ENCODE data around the gene JAKMIP1. TPM values are rescaled to one million over a fixed set of nuclear protein-coding genes. Genes with fewer than 3 reads are reported as not detected.

JAKMIP1 gene
- total RNA-seq, 4 donors from 2014 or later = not detected

DNA sequence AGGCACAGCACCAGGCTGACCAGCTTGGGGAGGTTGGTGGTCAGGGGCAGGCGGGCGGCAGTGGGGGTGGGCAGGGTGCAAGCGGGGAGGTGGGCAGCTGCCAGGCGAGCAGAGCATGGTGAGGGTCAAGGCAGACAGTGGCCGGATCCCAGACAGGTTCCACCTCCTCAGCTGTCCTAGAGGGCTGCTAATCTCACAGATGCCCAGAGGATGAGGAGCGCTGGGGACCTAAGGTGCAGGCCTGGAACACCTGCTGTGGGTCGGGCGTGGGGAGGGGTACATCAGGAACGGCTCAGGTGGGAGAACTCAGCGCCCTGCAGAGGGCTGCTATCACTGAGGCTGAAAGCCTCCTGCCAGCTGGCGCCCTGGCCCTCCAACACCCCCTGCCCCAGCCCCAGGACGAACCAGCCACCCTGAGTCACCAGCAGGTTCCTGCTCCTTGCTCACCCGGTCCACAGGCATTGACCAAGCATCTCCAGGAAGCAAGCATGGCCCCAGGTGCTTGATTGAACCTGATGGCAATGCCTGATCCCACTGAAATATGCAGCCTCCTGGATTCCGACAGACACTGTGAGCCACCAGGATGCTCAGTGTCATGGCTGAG, 153.7 kb downstream of the JAKMIP1 start:
- TF ChIP-seq POLR2A (IDR thresholded peaks at IDR 0.05) = no peak
- TF ChIP-seq, protein P1, sequence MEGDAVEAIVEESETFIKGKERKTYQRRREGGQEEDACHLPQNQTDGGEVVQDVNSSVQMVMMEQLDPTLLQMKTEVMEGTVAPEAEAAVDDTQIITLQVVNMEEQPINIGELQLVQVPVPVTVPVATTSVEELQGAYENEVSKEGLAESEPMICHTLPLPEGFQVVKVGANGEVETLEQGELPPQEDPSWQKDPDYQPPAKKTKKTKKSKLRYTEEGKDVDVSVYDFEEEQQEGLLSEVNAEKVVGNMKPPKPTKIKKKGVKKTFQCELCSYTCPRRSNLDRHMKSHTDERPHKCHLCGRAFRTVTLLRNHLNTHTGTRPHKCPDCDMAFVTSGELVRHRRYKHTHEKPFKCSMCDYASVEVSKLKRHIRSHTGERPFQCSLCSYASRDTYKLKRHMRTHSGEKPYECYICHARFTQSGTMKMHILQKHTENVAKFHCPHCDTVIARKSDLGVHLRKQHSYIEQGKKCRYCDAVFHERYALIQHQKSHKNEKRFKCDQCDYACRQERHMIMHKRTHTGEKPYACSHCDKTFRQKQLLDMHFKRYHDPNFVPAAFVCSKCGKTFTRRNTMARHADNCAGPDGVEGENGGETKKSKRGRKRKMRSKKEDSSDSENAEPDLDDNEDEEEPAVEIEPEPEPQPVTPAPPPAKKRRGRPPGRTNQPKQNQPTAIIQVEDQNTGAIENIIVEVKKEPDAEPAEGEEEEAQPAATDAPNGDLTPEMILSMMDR (IDR thresholded peaks at IDR 0.05) = no peak
- intact Hi-C loops (cut with DNase I; ENCODE audit: low total_unique reads) = no loop called here
- DNase-seq (ENCODE audit: low spot score in 2 of 2) = no peak
- WGBS, 2 donors = 84 to 87% methylated on average over 11 to 14 of the region's 14 CpGs
- H3K4me3 ChIP-seq (ENCODE audit: low read depth, poor library complexity, severe bottlenecking) = no peak overlapping the region

DNA sequence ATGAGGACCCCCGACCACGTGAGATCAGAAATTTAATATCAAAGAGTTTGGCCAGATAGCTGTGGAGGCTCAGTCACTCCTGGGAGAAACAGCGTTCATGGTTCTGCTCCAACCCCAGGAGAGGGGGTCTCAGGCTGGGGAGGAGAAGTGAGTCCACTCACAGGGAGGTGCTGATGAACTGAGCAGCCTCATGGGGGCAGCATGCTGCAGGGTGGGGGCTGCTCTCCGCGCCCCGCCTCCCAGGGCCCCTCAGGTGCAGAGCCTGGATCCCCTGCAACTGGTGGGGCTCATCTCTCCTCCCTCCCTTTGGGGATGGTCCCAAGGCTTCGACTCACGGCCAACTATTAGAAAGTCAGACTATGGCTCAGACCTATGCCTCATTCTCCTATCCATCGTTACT, 155.5 kb downstream of the JAKMIP1 start:
- 29 to 31% methylated on average over 9 of the region's 9 CpGs for WGBS, 2 donors
- no peak for TF ChIP-seq POLR2A (IDR thresholded peaks at IDR 0.05)
- TF ChIP-seq, protein P1 (IDR thresholded peaks at IDR 0.05) = no peak
- intact Hi-C loops (cut with DNase I; ENCODE audit: low total_unique reads) = no loop called here
- no peak overlapping the region for H3K4me3 ChIP-seq (ENCODE audit: low read depth, poor library complexity, severe bottlenecking)
- DNase-seq (ENCODE audit: low spot score in 2 of 2) = no peak

DNA sequence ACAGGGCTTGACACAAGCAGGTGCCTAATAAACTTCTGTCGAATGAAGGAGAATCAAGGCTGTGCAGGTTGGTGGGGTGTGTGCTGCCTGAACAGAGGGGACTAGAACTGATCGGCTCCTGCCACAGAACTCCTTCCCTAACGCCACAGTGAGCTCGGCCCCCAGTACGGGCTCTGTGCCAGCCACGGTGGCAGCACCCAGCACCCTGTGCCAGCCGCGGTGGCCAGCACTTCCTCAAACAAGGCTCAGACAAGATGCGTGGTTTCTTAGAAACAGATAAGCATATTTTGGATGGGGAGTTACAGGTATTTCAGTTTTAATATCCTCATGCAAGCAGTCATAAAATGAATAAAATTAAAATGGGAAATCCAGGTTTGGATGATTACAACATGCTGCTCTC, 156.1 kb downstream of the JAKMIP1 start:
- TF ChIP-seq POLR2A (IDR thresholded peaks at IDR 0.05) = no peak
- TF ChIP-seq, protein P1 (IDR thresholded peaks at IDR 0.05) = no peak
- no peak for DNase-seq (ENCODE audit: low spot score in 2 of 2)
- H3K4me3 ChIP-seq (ENCODE audit: low read depth, poor library complexity, severe bottlenecking) = no peak overlapping the region
- intact Hi-C loops (cut with DNase I; ENCODE audit: low total_unique reads) = no loop called here
- WGBS, 2 donors = 50 to 62% methylated on average over 9 of the region's 9 CpGs

DNA sequence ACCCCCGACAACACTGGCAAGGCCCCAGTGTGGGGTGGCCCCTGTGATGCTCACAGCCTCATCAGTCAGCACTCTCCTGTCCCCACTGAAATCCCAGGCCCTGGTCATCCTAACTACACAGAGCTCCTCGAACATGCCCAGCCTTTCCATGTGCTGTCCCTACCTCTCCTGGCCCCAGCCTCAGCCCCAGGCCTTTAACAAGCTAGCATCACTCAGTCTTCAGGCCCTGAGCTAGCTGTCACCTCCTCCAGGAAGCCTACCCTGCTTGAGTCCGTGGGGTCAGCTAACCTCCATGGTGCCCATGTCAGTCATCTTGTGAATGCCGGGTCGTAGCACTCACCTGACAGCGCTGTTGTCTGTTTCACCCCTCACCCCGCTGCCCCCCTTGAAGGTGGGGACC, 156.5 kb downstream of the JAKMIP1 start:
- 83% methylated on average over 7 of the region's 7 CpGs for WGBS, 2 donors
- no peak overlapping the region for H3K4me3 ChIP-seq (ENCODE audit: low read depth, poor library complexity, severe bottlenecking)
- intact Hi-C loops (cut with DNase I; ENCODE audit: low total_unique reads) = no loop called here
- no peak for DNase-seq (ENCODE audit: low spot score in 2 of 2)
- no peak for TF ChIP-seq POLR2A (IDR thresholded peaks at IDR 0.05)
- TF ChIP-seq, protein P1 (IDR thresholded peaks at IDR 0.05) = no peak

DNA sequence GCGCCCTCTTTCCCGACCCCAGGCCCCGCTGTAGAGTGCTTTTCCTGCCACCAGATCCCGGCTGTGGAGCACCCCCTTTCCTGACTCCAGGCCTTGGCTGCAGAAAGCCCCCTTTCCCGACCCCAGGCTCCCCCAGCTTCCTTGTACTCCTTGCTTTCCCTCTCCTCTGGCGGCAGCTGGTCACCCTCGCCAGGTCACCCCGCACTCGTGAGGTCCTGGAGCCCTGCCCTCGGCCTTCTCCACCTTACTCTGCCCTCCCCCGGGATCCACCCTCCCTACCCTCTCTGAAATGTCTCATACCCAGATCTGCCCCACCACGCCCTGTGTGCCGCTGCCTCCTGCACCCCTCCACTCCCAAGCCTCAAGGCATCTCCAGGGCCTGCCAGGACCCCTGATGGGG, 157.2 kb downstream of the JAKMIP1 start:
- intact Hi-C loops (cut with DNase I; ENCODE audit: low total_unique reads) = no loop called here
- DNase-seq (ENCODE audit: low spot score in 2 of 2) = no peak
- 70 to 71% methylated on average over 13 of the region's 13 CpGs for WGBS, 2 donors
- no peak for TF ChIP-seq POLR2A (IDR thresholded peaks at IDR 0.05)
- TF ChIP-seq, protein P1 (IDR thresholded peaks at IDR 0.05) = no peak
- no peak overlapping the region for H3K4me3 ChIP-seq (ENCODE audit: low read depth, poor library complexity, severe bottlenecking)

All from lower leg skin (tissue), 4 donors.